ENCODE measurements around the gene CLEC16A.

DNA sequence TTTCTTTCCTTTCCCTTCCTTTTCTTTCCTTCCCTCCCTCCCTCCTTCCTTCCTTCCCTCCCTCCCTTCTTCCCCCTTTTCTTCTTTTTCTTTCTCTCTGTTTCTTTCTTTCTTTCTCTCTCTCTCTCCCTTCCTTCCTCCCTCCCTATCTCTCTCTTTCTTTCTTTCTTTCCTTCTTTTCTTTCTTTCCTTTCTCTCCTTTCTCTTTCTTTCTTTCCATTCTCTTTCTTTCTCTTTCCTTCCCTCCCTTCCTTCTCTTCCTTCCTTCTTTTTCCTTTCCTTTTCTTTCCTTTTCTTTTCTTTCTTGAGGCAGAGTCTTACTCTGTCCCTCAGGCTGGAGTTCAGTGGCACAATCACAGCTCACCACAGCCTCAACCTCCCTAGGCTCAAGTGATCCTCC, 33.1 kb upstream of the CLEC16A start:
- TF ChIP-seq, protein P1, sequence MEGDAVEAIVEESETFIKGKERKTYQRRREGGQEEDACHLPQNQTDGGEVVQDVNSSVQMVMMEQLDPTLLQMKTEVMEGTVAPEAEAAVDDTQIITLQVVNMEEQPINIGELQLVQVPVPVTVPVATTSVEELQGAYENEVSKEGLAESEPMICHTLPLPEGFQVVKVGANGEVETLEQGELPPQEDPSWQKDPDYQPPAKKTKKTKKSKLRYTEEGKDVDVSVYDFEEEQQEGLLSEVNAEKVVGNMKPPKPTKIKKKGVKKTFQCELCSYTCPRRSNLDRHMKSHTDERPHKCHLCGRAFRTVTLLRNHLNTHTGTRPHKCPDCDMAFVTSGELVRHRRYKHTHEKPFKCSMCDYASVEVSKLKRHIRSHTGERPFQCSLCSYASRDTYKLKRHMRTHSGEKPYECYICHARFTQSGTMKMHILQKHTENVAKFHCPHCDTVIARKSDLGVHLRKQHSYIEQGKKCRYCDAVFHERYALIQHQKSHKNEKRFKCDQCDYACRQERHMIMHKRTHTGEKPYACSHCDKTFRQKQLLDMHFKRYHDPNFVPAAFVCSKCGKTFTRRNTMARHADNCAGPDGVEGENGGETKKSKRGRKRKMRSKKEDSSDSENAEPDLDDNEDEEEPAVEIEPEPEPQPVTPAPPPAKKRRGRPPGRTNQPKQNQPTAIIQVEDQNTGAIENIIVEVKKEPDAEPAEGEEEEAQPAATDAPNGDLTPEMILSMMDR (IDR thresholded peaks at IDR 0.05), result no peak
- no peak for TF ChIP-seq POLR2A (IDR thresholded peaks at IDR 0.05)
